D721Med (cell line): ENCODE results near the gene TBC1D8.

Experiments
- DNase-seq: peaks from one replicate; pipeline ENCODE4 v3.0.0; 2011; ENCODE audit warnings: low spot score; ENCODE audit not compliant: insufficient read length
- FAIRE-seq: peaks from 2 replicates; lab custom pipeline; 2011; peaks lifted over from hg19 to GRCh38; lab: Jason Lieb, UNC
- TF ChIP-seq, protein P1 (sequence below): IDR thresholded peaks from 2 replicates; pipeline ENCODE4 v1.5.1; 2012; ENCODE audit warnings: mild to moderate bottlenecking, control low read depth; ENCODE audit not compliant: insufficient read depth; ENCODE audit errors: missing control alignments

TBC1D8 gene

DNA sequence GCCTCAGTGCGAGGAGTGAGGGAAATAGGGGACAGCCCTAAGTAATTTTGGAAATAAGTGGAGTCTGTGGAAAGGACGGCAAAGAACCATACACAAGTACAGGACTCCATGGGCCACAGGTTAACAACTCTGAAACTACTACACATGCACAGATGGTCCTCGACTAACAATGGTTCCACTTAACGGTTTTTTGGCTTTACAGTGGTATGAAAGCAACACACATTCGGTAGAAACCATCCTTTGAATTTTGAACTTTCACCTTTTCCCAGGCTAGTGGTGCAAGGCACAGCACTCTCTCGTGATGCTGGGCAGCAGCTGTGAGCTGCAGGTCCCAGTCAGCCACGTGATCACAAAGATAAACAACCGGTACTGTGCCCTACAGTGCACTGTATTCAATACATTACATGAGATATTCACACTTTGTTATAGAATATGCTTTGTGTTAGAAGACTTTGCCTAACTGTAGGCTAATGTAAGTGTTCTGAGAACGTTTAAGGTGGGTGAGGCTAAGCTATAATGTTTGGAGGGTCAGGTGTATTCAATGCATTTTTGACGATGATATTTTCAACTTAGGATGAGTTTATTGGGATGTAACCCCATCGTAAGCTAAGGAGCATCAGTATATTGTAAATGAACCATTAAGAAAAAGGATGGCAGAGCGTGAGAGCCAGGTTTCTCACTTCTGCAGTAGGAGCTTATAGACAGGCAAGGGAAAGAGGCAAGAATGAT, 44.6 kb downstream of the TBC1D8 start:
- FAIRE-seq = no peak
- no peak for DNase-seq
- TF ChIP-seq, protein P1, sequence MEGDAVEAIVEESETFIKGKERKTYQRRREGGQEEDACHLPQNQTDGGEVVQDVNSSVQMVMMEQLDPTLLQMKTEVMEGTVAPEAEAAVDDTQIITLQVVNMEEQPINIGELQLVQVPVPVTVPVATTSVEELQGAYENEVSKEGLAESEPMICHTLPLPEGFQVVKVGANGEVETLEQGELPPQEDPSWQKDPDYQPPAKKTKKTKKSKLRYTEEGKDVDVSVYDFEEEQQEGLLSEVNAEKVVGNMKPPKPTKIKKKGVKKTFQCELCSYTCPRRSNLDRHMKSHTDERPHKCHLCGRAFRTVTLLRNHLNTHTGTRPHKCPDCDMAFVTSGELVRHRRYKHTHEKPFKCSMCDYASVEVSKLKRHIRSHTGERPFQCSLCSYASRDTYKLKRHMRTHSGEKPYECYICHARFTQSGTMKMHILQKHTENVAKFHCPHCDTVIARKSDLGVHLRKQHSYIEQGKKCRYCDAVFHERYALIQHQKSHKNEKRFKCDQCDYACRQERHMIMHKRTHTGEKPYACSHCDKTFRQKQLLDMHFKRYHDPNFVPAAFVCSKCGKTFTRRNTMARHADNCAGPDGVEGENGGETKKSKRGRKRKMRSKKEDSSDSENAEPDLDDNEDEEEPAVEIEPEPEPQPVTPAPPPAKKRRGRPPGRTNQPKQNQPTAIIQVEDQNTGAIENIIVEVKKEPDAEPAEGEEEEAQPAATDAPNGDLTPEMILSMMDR = no peak

- no peak for FAIRE-seq
- TF ChIP-seq, protein P1 = no peak
- DNase-seq = no peak
These were observed 45.5 kb downstream of the TBC1D8 start for GRCh38 chr2:101105654-101106053.

GRCh38 chr2:101097638-101098037, 53.5 kb downstream of the TBC1D8 start:
- TF ChIP-seq, protein P1 = no peak
- DNase-seq (no peak), FAIRE-seq (no peak)

DNA sequence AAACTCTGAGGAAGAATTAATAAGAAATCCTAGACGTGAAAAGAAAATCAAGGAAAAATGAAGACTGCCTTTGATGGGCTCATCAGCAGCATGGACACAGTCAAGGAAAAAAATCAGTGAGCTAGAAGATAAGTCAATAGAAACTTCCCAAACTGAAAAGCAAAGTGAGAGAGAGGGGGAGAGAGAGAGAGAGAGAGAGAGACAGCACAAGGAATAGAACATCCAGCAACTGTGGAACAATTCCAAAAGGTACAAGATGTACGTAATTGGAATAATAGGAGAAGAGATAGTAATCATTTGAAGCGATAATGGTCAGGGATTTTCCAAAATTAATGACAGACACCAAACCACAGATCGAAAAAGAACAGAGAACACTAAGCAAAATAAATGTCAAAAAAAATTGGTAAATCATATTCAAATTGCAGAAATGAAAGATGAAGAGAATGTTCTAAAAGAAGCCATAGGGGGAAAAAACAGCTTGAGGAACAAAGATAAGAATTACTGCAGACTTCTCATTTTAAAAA, 54.5 kb downstream of the TBC1D8 start:
- TF ChIP-seq, protein P1 = no peak
- FAIRE-seq (peak; percentile 64), DNase-seq (no peak)

GRCh38 chr2:101094351-101094750, 56.8 kb downstream of the TBC1D8 start:
- no peak for DNase-seq
- FAIRE-seq = no peak
- TF ChIP-seq, protein P1 = no peak

GRCh38 chr2:101089942-101090799, 61.0 kb downstream of the TBC1D8 start:
- FAIRE-seq (no peak), DNase-seq (no peak)
- TF ChIP-seq, protein P1 = no peak
